Measurements from ENCODE around the gene MCF2L2.

The MCF2L2 gene

GRCh38 chr3:183131735-183132134 is 296.7 kb downstream of the MCF2L2 start:
- peaks cover 10% of the 10 kb centered on the region; the same call in 1 of the 2 replicates for H3K9me3 ChIP-seq (ENCODE audit: control insufficient read depth, insufficient read depth, low read length)
- no peaks in the 10 kb centered on the region for H3K4me1 ChIP-seq (ENCODE audit: insufficient read depth, low read length)

GRCh38 chr3:183131186-183131725 is 297.2 kb downstream of the MCF2L2 start:
- Histone ChIP-seq H3K9ac (ENCODE audit: low read depth, low read length) (no peak overlapping the region), H3K9me3 (ENCODE audit: control insufficient read depth, insufficient read depth, low read length) (peaks cover 10% of the 10 kb centered on the region; the same call in 1 of the 2 replicates), H3K36me3 (ENCODE audit: insufficient read depth, low read length) (no peaks in the 10 kb centered on the region), H3K4me1 (ENCODE audit: insufficient read depth, low read length) (no peaks in the 10 kb centered on the region)

More at GRCh38 chr3:183131735-183132134, 296.7 kb downstream of the MCF2L2 start:
- H3K9ac ChIP-seq (ENCODE audit: low read depth, low read length), result no peak overlapping the region
- H3K36me3 ChIP-seq (ENCODE audit: insufficient read depth, low read length), result no peaks in the 10 kb centered on the region

GRCh38 chr3:183129243-183129642 is 299.2 kb downstream of the MCF2L2 start:
- no peaks in the 10 kb centered on the region for H3K36me3 ChIP-seq (ENCODE audit: insufficient read depth, low read length)
- no peaks in the 10 kb centered on the region for H3K4me1 ChIP-seq (ENCODE audit: insufficient read depth, low read length)
- no peak overlapping the region for H3K9ac ChIP-seq (ENCODE audit: low read depth, low read length)
- peaks cover 10% of the 10 kb centered on the region; the same call in 1 of the 2 replicates for H3K9me3 ChIP-seq (ENCODE audit: control insufficient read depth, insufficient read depth, low read length)

GRCh38 chr3:183128709-183129108 is 299.7 kb downstream of the MCF2L2 start:
- H3K9me3 ChIP-seq (ENCODE audit: control insufficient read depth, insufficient read depth, low read length), result peaks cover 10% of the 10 kb centered on the region; the same call in 1 of the 2 replicates
- H3K4me1 ChIP-seq (ENCODE audit: insufficient read depth, low read length), result no peaks in the 10 kb centered on the region
- H3K9ac ChIP-seq (ENCODE audit: low read depth, low read length), result no peak overlapping the region
- H3K36me3 ChIP-seq (ENCODE audit: insufficient read depth, low read length), result no peaks in the 10 kb centered on the region

Data from ES-I3 (cell line).